ENCODE measurements around the gene ZP3.
"Not testable (repeated sequence)": the region's sequence is repeated elsewhere in the genome, so short reads cannot be mapped to it uniquely, and the experiment has no call there.

The ZP3 gene

GRCh38 chr7:76405738-76406137, 19.0 kb upstream of the ZP3 start:
- DNase-seq (ENCODE audit: low spot score) = no peak

DNA sequence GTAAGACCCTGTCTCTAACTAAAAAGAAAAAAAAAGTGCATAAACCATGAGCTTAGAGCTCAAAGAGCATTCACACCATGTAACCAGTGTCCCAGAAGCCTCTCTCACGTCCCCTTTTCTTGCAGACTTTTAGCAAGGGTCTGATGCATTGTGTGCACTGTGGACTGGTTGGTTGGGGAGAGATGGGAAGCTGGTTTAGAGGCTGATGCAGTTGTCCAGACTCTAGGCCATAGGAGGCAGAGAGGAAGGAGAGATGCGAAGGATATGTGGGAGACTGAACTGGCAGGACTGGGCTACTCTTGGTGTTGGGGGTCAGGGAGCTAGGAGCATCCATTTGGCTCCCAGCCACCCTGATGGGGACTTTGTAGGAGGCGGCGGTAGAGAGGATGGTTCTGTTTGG, 17.0 kb upstream of the ZP3 start:
- no peak for DNase-seq (ENCODE audit: low spot score)

DNA sequence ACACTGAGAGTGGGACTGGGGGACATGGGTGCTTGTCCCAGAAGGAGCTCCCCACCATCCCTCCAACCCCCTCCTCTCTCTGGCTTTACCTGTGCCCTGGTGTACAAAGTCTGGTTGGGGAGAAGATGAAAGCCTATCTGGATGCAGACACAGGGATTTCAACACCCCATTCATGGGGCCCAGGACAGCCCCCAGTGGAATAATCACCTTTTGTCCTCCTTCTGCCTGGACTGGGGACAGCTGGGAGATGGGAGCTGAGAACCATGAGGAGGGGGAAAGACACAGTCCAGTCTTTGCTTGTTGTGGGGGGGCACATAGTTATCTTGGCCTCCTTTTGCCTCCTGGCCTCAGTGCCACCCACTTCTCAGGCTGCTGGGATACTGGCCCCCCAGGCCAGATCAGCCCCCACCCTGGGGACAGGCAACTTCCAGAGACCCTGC, 16.6 kb upstream of the ZP3 start:
- DNase-seq (ENCODE audit: low spot score) = no peak

- DNase-seq (ENCODE audit: low spot score) = no peak
Observed at GRCh38 chr7:76409537-76409936, 15.2 kb upstream of the ZP3 start, which contains the start of gene SSC4D. Gene SSC4D (minus strand): TSS chr7:76409697. CDS start chr7:76404439, 5,258 bp downstream.

- no peak for DNase-seq (ENCODE audit: low spot score)
Observed at GRCh38 chr7:76411626-76412025, 13.1 kb upstream of the ZP3 start.

GRCh38 chr7:76412249-76412648, 12.5 kb upstream of the ZP3 start:
- no peak for DNase-seq (ENCODE audit: low spot score)

- DNase-seq (ENCODE audit: low spot score) = not testable (repeated sequence)
Observed at GRCh38 chr7:76417654-76418310, 7.0 kb upstream of the ZP3 start.

GRCh38 chr7:76421097-76421496, 3.7 kb upstream of the ZP3 start:
- not testable (repeated sequence) for DNase-seq (ENCODE audit: low spot score)

- DNase-seq (ENCODE audit: low spot score) = no peak
Observed at GRCh38 chr7:76423666-76424412, 911 bp upstream of the ZP3 start.

- DNase-seq (ENCODE audit: low spot score) = no peak
Observed at GRCh38 chr7:76425156-76425555, 406 bp downstream of the ZP3 start.

DNA sequence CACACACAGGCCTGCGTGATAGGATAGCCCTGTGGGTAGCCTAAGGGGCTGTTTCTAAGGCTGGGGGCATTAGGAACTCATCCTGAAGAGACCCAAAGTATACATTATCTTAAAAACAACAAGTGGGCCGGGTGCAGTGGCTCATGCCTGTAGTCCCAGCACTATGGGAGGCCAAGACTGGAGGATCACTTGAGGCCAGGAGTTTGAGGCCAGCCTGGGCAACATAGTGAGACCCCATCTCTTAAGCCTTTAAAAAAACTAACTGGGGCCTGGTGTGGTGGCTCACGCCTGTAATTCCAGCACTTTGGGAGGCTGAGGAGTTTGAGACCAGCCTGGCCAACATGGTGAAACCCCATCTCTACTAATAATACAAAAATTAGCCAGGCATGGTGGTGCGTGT, 808 bp downstream of the ZP3 start:
- DNase-seq (ENCODE audit: low spot score) = not testable (repeated sequence)

DNA sequence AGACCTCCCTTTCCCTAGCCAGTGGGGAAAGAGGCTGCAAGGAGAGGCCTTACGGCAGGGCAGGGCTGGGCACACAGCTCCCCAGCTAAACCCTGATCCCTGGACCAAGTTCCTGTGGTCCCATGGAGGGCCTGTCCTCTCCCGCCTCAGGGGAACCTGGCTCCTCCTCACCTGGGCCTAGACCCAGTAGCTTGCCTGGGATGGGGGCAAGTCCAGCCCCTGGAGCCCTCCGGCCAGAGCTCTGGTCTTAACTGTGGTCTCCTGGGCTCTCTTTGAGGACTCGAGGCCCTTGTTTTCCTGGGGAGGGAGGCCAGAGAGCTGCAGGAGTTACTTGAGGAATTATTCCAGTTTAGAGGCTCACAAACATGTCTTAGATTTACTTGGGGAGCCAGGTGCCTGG, 1.5 kb downstream of the ZP3 start:
- no peak for DNase-seq (ENCODE audit: low spot score)

GRCh38 chr7:76427635-76428034, 2.9 kb downstream of the ZP3 start:
- no peak for DNase-seq (ENCODE audit: low spot score)

- DNase-seq (ENCODE audit: low spot score) = no peak
Observed at GRCh38 chr7:76428149-76428823, 3.5 kb downstream of the ZP3 start.

DNA sequence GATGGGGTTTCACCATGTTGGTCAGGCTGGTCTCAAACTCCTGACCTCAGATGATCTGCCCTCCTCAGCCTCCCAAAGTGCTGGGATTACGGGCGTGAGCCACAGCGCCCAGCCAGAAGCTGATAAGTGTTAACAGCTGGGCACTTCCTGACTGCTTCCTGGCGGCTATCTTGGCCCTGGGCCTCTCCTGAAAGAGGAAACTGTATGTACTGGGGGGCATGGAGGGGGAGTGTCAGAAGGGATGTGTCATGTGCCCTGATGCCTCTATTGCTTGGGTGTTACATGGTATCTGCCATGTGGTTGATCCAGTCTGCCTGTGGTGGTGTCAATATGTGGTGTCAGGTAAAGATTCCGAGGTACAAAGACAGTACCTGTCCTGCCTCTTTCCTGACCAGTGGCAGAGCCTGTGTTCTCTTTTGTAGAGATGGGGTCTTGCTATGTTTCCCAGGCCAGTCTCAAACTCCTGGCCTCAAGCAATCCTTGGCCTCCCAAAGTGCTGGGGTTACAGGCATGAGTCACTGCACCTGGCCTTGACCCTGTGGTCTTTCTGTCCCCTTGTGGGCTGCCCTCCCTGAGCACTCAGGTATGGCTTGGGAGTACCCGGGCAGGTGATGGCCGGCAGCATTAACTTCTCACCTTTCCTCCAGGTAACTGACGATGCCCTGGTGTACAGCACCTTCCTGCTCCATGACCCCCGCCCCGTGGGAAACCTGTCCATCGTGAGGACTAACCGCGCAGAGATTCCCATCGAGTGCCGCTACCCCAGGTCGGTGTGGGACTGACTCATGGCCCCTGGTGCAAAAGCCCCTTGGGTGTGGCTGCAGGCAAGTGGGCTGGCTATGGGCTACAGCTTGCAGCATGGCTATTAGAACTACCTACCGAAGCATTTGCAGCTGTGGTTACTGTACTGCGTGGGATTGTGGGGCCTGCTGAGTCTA, 4.4 kb downstream of the ZP3 start:
- no peak for DNase-seq (ENCODE audit: low spot score)

DNA sequence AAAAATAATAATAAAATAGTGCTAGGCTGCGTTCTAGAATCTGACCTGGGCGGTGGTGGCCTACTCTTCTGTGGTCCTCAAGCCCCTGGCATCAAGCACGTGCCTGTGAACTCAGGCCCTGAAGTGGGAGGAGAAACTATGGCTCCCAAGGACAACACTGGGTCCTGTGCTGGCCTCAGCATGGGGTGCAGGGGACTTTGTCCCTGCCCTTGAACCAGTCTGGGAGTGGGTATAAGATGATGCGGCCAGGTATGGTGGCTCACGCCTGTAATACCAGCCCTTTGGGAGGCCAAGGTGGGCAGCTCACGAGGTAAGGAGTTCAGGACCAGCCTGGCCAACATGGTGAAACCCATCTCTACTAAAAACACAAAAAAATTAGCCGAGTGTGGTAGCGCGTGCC, 5.5 kb downstream of the ZP3 start:
- no peak for DNase-seq (ENCODE audit: low spot score)

DNA sequence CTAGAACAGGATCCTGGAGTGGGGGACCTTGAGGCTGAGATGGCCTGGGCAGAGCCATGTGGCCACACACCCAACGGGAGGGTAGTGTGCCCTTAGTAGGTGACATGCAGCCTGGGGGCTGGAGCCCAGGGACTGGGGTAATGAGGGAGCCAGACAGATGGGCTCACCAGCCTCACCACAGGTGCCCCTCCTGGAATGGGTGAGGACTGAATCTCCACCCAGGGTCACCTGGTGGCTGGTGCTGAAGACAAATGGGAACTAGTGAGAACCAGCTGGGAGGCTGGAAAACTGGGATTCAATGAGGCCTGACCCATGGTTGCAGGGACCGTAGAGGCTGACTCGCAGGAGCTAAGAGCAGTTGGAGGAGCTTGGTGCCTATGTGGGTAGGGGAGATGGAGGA, 6.1 kb downstream of the ZP3 start:
- no peak for DNase-seq (ENCODE audit: low spot score)

DNA sequence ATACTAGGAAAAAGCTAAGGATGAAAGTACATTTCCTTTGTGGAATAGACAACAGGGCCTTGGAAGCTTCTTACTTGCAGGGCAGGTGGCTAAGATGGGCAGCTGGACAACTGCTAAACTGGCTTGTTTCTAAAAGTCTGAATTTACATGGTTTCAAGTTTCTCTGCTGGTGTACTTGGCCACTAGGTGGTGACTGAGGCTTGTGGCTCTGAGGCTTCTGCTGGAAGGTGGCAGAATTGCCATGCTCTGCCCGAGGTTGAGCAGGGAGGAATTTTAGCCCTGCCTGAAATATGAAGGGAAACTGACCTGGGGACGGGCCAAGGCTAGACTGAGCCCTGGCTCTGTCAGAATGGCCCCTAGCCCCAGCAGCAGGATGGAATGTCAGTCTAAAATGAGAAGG, 13.1 kb downstream of the ZP3 start:
- peak; percentile 39 for DNase-seq (ENCODE audit: low spot score)

DNA sequence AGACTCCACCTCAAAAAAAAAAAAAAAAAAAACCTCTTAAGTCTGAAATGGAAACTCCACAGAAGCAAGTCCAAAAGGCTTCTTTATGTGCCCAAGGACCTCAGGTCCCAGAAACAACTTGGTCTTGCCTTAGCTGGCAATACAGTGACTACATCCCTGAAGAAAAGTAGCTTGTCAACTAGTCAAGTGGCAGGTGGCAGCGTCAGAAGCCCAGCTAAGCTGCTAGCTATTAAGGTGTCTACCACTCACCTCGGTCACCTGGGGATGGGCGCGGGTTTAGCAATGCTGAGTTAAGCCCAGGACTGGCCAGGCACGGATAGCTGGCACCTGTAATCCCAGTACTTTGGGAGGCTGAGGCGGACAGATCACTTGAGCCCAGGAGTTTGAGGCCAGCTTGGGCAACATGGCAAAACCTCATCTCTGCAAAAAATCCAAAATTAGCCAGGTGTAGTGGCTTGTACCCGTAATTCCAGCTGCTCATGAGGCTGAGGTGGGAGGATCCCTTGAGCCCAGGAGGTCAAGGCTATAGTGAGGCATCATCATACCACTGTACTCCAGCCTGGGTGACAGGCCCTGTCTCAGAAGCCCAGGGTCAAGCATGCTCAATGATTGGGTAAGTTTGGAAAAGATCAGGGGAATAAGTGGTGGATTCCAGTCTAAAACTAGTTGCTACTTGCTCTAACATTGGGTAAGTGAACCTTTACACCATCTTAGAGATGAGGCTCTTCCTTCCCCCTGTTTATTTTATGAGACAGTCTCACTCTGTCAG, 14.6 kb downstream of the ZP3 start:
- DNase-seq (ENCODE audit: low spot score) = not testable (repeated sequence)

DNA sequence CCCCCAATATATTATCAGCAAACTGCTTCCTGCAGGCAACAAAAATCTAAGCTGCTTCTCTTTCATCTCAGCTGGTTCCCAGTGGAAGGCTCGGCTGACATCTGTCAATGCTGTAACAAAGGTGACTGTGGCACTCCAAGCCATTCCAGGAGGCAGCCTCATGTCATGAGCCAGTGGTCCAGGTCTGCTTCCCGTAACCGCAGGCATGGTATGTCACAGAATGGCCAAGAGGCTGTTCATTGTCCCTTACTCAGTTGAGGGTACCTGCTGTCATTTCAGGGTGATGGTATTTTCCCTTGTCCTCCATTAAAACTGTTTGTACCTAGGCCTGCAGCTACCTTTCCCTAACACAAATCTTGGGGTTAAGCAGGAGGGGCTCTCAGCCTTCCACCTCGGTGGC, 15.7 kb downstream of the ZP3 start:
- DNase-seq (ENCODE audit: low spot score) = not testable (repeated sequence)

GRCh38 chr7:76441792-76442191, 17.0 kb downstream of the ZP3 start:
- not testable (repeated sequence) for DNase-seq (ENCODE audit: low spot score)
